BE2C (cell line): ENCODE data around the gene PALM2AKAP2.

Experiments
- DNase-seq: peaks from one replicate; pipeline ENCODE4 v3.0.0-alpha.2; 2020
- H3K27me3 ChIP-seq: fragments of 250-450 bp; sonication (Bioruptor Pico); 2 replicates; pipeline ENCODE4 v1.5.1; 2020; ENCODE audit warnings: mild to moderate bottlenecking
- H3K36me3 ChIP-seq: fragments of 250-450 bp; sonication (Bioruptor Pico); 2 replicates; pipeline ENCODE4 v1.5.1; 2020; ENCODE audit warnings: mild to moderate bottlenecking
- H3K4me1 ChIP-seq: fragments of 250-450 bp; sonication (Bioruptor Pico); 2 replicates; pipeline ENCODE4 v1.5.1; 2020
- H3K4me3 ChIP-seq: 2 replicates; pipeline ENCODE4 v1.5.1; 2011; ENCODE audit warnings: low read depth, low read length
- H3K9me3 ChIP-seq: fragments of 250-450 bp; sonication (Bioruptor Pico); 2 replicates; pipeline ENCODE4 v1.5.1; 2020
- TF ChIP-seq, protein P1 (sequence below): IDR thresholded peaks from 2 replicates; pipeline ENCODE4 v1.5.1; 2012; ENCODE audit warnings: mild to moderate bottlenecking, low read depth, low read length

The PALM2AKAP2 gene

DNA sequence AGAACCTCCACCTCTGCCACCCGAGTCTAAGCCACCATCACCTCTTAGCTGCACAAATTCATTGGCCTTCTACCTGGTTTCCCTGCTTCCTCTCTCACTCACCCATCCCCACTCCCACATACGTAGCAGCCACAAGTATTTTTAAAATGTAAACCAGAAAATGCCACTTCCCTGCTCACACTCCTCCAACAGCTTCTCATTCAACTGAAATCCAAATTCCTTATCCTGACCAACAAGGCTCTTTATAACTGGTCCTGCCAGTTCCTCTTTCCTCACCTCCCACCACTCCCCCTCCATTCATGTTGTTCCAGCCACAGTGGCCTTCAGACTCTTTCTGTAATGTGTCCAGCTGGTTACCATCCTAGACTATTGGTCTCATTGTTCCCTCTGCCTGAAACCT, 25.0 kb upstream of the PALM2AKAP2 start:
- DNase-seq = no peak

DNA sequence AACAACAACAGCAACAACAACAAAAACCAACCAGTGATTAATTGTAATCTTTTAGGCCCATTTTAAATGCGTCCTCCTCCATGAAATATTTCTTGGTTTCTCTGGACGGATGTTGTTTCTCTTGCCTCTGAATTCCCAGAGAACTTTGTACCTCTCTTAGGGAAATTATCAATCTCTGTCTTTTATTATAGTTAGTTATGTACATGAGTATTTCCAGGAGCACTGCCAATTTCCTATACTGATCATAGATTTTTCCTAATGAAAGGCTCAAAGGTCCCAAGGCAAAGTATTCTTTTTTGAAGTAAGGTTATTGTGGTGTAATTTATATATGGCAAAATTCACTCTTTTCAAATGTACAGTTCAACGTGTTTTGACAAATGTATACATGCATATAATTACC, 20.4 kb upstream of the PALM2AKAP2 start:
- TF ChIP-seq, protein P1, sequence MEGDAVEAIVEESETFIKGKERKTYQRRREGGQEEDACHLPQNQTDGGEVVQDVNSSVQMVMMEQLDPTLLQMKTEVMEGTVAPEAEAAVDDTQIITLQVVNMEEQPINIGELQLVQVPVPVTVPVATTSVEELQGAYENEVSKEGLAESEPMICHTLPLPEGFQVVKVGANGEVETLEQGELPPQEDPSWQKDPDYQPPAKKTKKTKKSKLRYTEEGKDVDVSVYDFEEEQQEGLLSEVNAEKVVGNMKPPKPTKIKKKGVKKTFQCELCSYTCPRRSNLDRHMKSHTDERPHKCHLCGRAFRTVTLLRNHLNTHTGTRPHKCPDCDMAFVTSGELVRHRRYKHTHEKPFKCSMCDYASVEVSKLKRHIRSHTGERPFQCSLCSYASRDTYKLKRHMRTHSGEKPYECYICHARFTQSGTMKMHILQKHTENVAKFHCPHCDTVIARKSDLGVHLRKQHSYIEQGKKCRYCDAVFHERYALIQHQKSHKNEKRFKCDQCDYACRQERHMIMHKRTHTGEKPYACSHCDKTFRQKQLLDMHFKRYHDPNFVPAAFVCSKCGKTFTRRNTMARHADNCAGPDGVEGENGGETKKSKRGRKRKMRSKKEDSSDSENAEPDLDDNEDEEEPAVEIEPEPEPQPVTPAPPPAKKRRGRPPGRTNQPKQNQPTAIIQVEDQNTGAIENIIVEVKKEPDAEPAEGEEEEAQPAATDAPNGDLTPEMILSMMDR = no peak
- Histone ChIP-seq H3K27me3 (no peaks in the 10 kb centered on the region), H3K36me3 (no peaks in the 10 kb centered on the region), H3K4me3 (no peak overlapping the region), H3K9me3 (no peaks in the 10 kb centered on the region), H3K4me1 (no peaks in the 10 kb centered on the region)
- DNase-seq = no peak

More for the DNA sequence above, 25.0 kb upstream of the PALM2AKAP2 start:
- H3K4me3 ChIP-seq = no peak overlapping the region
- no peaks in the 10 kb centered on the region for H3K9me3 ChIP-seq
- no peaks in the 10 kb centered on the region for H3K27me3 ChIP-seq
- H3K4me1 ChIP-seq = no peaks in the 10 kb centered on the region
- no peaks in the 10 kb centered on the region for H3K36me3 ChIP-seq
- TF ChIP-seq, protein P1 = no peak

DNA sequence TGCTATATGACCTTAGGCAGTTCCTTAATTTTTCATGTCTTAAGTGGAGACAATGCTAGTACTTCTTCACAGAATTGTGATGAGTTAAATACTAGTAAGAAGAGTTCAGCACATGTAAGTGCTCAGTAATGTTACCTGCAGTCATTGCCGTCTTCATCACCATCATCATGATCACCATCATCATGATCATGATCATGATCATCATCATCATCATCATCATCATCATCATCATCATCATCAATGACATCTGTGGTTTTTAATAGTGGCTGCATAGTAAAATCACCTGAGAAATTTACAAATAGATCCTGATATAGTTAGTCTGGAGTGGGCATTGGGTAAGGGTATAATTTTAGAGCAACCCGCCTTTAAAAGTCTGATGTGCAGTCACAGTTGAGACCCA, 14.7 kb upstream of the PALM2AKAP2 start:
- H3K4me3 ChIP-seq = no peak overlapping the region
- no peaks in the 10 kb centered on the region for H3K4me1 ChIP-seq
- H3K27me3 ChIP-seq = no peaks in the 10 kb centered on the region
- DNase-seq = no peak
- TF ChIP-seq, protein P1 = no peak
- H3K36me3 ChIP-seq = no peaks in the 10 kb centered on the region
- H3K9me3 ChIP-seq = no peaks in the 10 kb centered on the region

DNA sequence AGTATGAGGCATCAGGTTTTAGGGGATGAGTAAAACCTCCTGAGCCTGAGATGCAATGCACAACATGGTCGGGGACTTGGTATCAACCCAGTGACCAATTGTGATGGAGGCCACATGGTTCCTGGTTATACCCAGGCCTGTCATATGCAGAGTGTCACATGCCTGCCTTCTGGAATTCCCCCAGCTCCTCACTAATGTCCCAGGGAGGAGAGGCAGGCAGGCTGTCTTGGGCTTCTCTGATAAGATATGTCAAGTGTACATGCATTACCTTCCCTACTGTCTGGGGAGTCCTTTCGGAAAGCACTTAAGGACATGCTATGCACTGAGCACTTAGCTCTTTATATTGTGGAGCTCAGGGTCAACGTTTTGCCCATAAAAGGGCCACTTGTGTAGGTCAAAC, 14.2 kb upstream of the PALM2AKAP2 start:
- Histone ChIP-seq H3K36me3 (no peaks in the 10 kb centered on the region), H3K9me3 (no peaks in the 10 kb centered on the region), H3K4me1 (no peaks in the 10 kb centered on the region), H3K27me3 (no peaks in the 10 kb centered on the region), H3K4me3 (no peak overlapping the region)
- no peak for DNase-seq
- TF ChIP-seq, protein P1 = no peak

DNA sequence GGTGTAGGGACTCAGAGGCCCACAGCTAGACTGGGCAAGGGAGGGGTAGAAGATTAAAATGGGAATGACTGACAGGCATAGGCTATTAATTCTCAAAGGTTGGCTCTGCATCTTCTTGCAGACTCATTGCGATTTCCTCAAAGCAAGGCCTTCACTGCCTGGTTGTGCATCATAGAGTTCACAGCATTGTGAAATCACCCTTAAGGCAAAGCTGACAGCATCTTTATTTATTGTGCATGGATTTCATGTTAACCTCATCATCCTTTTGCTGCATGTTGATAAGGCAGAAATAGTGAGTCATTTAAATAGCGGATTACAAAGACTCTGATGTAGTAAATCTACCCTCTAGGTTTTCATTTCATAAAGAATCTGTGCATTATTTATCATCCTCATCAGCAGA, 13.6 kb upstream of the PALM2AKAP2 start:
- TF ChIP-seq, protein P1 = no peak
- no peaks in the 10 kb centered on the region for H3K27me3 ChIP-seq
- no peak overlapping the region for H3K4me3 ChIP-seq
- no peaks in the 10 kb centered on the region for H3K9me3 ChIP-seq
- DNase-seq = no peak
- no peaks in the 10 kb centered on the region for H3K36me3 ChIP-seq
- no peaks in the 10 kb centered on the region for H3K4me1 ChIP-seq

DNA sequence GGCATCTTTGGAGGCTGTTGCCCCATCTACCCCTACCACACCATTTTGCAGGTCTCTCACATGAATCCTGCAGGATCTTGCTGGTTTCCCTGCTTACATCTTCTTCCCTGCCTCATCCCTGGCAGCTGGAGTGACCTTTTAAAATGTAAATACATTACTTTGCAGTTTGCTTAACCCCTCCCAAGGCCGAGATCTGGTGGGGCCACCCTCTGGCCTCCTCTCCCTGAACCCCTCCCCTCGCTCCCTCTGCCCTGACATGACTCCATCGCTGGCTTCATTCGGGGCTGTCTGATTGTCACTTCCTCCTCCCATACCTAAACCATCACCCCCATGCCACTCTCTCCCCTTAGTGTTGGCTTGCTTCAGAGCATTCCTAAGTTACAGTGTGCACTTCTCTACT, 12.6 kb upstream of the PALM2AKAP2 start:
- Histone ChIP-seq H3K4me3 (no peak overlapping the region), H3K4me1 (no peaks in the 10 kb centered on the region), H3K36me3 (no peaks in the 10 kb centered on the region), H3K9me3 (no peaks in the 10 kb centered on the region), H3K27me3 (no peaks in the 10 kb centered on the region)
- TF ChIP-seq, protein P1 = no peak
- DNase-seq = no peak
